HPDE6-E6E7 (cell line): ENCODE data around the gene NFKBIA.
"Not testable (repeated sequence)": the region's sequence is repeated elsewhere in the genome, so short reads cannot be mapped to it uniquely, and the experiment has no call there.

Experiments
- DNase-seq: peaks from one replicate; pipeline ENCODE4 v3.0.0; 2011; ENCODE audit warnings: missing footprints; ENCODE audit errors: extremely low spot score

NFKBIA gene

GRCh38 chr14:35404449-35405303, at the start of gene NFKBIA:
Gene NFKBIA, minus strand, starts transcription at chr14:35404749. Its CDS starts 105 bp downstream, at chr14:35404644.
- DNase-seq: peak; percentile 78

GRCh38 chr14:35446450-35446849, 41.9 kb upstream of the NFKBIA start:
- DNase-seq: no peak

- DNase-seq: no peak
Observed at GRCh38 chr14:35444104-35444503, 39.6 kb upstream of the NFKBIA start.

- DNase-seq: no peak
Observed at GRCh38 chr14:35441160-35441559, 36.6 kb upstream of the NFKBIA start.

GRCh38 chr14:35438910-35439713, 34.6 kb upstream of the NFKBIA start:
- DNase-seq: no peak

- not testable (repeated sequence) for DNase-seq
Observed at GRCh38 chr14:35438492-35438891, 33.9 kb upstream of the NFKBIA start.

- no peak for DNase-seq
Observed at GRCh38 chr14:35435177-35435576, 30.6 kb upstream of the NFKBIA start.

GRCh38 chr14:35433826-35434225, 29.3 kb upstream of the NFKBIA start:
- DNase-seq: no peak

GRCh38 chr14:35430459-35431199, 26.1 kb upstream of the NFKBIA start:
- DNase-seq: no peak

GRCh38 chr14:35429951-35430350, 25.4 kb upstream of the NFKBIA start:
- no peak for DNase-seq

- no peak for DNase-seq
Observed at GRCh38 chr14:35425850-35426249, 21.3 kb upstream of the NFKBIA start.

GRCh38 chr14:35423621-35424020, 19.1 kb upstream of the NFKBIA start:
- no peak for DNase-seq

- no peak for DNase-seq
Observed at GRCh38 chr14:35420036-35420811, 15.7 kb upstream of the NFKBIA start.

- DNase-seq: no peak
Observed at GRCh38 chr14:35419429-35419841, 14.9 kb upstream of the NFKBIA start.

- no peak for DNase-seq
Observed at GRCh38 chr14:35418093-35418492, 13.5 kb upstream of the NFKBIA start.

GRCh38 chr14:35416108-35416750, 11.7 kb upstream of the NFKBIA start:
- DNase-seq: no peak

- no peak for DNase-seq
Observed at GRCh38 chr14:35414365-35414764, 9.8 kb upstream of the NFKBIA start.

- DNase-seq: no peak
Observed at GRCh38 chr14:35412272-35413056, 7.9 kb upstream of the NFKBIA start.

GRCh38 chr14:35410858-35411257, 6.3 kb upstream of the NFKBIA start:
- DNase-seq: no peak

GRCh38 chr14:35409595-35409994, 5.0 kb upstream of the NFKBIA start:
- no peak for DNase-seq
